Measurements from ENCODE around the gene CFAP77. TPM values are rescaled to one million over a fixed set of nuclear protein-coding genes. Genes with fewer than 3 reads are reported as not detected.

Gene CFAP77
- polyA plus RNA-seq, 1 of the 3 experiments (the other 2 are of a cell fraction) = 1.1 TPM

GRCh38 chr9:132578367-132578932, 168.4 kb downstream of the CFAP77 start:
- WGBS (ENCODE audit: low lambda C conversion rate) = 47% methylated on average over 7 of the region's 7 CpGs
- no peak overlapping the region for H3K9ac ChIP-seq
- CTCF ChIA-PET = interaction anchor here (0.7 to 1.6 kb wide), 2 partner anchors 220 to 221 kb away, joined by 3 to 4 read pairs; no protein-coding TSS in a partner anchor

GRCh38 chr9:132579427-132579798, 169.4 kb downstream of the CFAP77 start:
- peaks cover 67% of the 10 kb centered on the region for H3K27me3 ChIP-seq (ENCODE audit: insufficient read depth)
- H3K4me3 ChIP-seq (ENCODE audit: low read depth in 2 of 2, low read length in 1 of 2) = no peak overlapping the region
- H3K79me2 ChIP-seq (ENCODE audit: insufficient read depth) = no peaks in the 10 kb centered on the region
- no peaks in the 10 kb centered on the region for H3K9me2 ChIP-seq
- no peak overlapping the region for H3K27ac ChIP-seq (ENCODE audit: low read depth in 2 of 2, low read length in 1 of 2)
- H3K4me1 ChIP-seq (ENCODE audit: control insufficient read depth in 1 of 2, insufficient read depth in 2 of 2, low read depth in 1 of 2, low read length in 1 of 2) = peaks cover 3 to 8% of the 10 kb centered on the region in 2 experiments; a peak in 1 of 4 replicates
- TF ChIP-seq USF1 (IDR thresholded peaks at IDR 0.05; ENCODE audit: borderline replicate concordance, low read depth) (no peak), SIN3A (IDR thresholded peaks at IDR 0.05; ENCODE audit: borderline replicate concordance, low read depth, low read length) (no peak), RAD21 (IDR thresholded peaks at IDR 0.05; ENCODE audit: low read length) (no peak), PBX3 (IDR thresholded peaks at IDR 0.05) (no peak), REST (IDR thresholded peaks at IDR 0.05; ENCODE audit: low read depth, low read length) (no peak), FOXM1 (IDR thresholded peaks at IDR 0.05; ENCODE audit: low read depth) (no peak), ZBTB33 (IDR thresholded peaks at IDR 0.05; ENCODE audit: borderline replicate concordance, low read depth) (no peak), TCF12 (IDR thresholded peaks at IDR 0.05) (no peak), FOXJ3 (CRISPR knock-in tag; IDR thresholded peaks at IDR 0.05) (no peak), USF2 (IDR thresholded peaks at IDR 0.05; ENCODE audit: borderline replicate concordance, low read depth, low read length) (no peak), CHD2 (IDR thresholded peaks at IDR 0.05; ENCODE audit: low read length, partially characterized antibody) (no peak), RCOR1 (IDR thresholded peaks at IDR 0.05; ENCODE audit: low read length) (no peak), EZH2phosphoT487 (IDR thresholded peaks at IDR 0.05; ENCODE audit: borderline replicate concordance, low read depth) (no peak), GATA2 (CRISPR knock-in tag; IDR thresholded peaks at IDR 0.05) (no peak)
- H3K9ac ChIP-seq = no peak overlapping the region
- DNase-seq = no peak
- H3K4me2 ChIP-seq = no peak overlapping the region
- H4K20me1 ChIP-seq (ENCODE audit: insufficient read depth) = peaks cover 24% of the 10 kb centered on the region
- no peak overlapping the region for H2AFZ ChIP-seq (ENCODE audit: low read depth)
- ChIA-PET POLR2A (interaction anchor here (1.1 kb wide), 1 partner anchor 13 kb away, joined by 4 read pairs; no protein-coding TSS in a partner anchor), CTCF (interaction anchor here (1.3 kb wide), 1 partner anchor 32 kb away, joined by 3 read pairs; no protein-coding TSS in a partner anchor)
- 66% methylated on average over 15 of the region's 15 CpGs for WGBS (ENCODE audit: low lambda C conversion rate)
- no peaks in the 10 kb centered on the region for H3K36me3 ChIP-seq (replicated peaks in 1 of 2; ENCODE audit: control insufficient read depth in 1 of 2, insufficient read depth in 2 of 2, low read length in 1 of 2)
- no peaks in the 10 kb centered on the region for H3F3A ChIP-seq (replicated peaks; ENCODE audit: insufficient read depth)
- H3K9me3 ChIP-seq = no peaks in the 10 kb centered on the region

More at GRCh38 chr9:132578367-132578932, 168.4 kb downstream of the CFAP77 start:
- no peak for TF ChIP-seq GATA2 (CRISPR knock-in tag; IDR thresholded peaks at IDR 0.05)
- Histone ChIP-seq H3K4me3 (ENCODE audit: low read depth in 2 of 2, low read length in 1 of 2) (no peak overlapping the region), H3K36me3 (replicated peaks in 1 of 2; ENCODE audit: control insufficient read depth in 1 of 2, insufficient read depth in 2 of 2, low read length in 1 of 2) (no peaks in the 10 kb centered on the region), H3K27ac (ENCODE audit: low read depth in 2 of 2, low read length in 1 of 2) (no peak overlapping the region), H3K4me1 (ENCODE audit: control insufficient read depth in 1 of 2, insufficient read depth in 2 of 2, low read depth in 1 of 2, low read length in 1 of 2) (peaks cover 3 to 8% of the 10 kb centered on the region in 2 experiments; a peak in 1 of 4 replicates), H4K20me1 (ENCODE audit: insufficient read depth) (peaks cover 19% of the 10 kb centered on the region), H3F3A (replicated peaks; ENCODE audit: insufficient read depth) (no peaks in the 10 kb centered on the region), H3K9me3 (no peaks in the 10 kb centered on the region), H3K27me3 (ENCODE audit: insufficient read depth) (peaks cover 60% of the 10 kb centered on the region), H3K4me2 (no peak overlapping the region), H3K9me2 (no peaks in the 10 kb centered on the region), H3K79me2 (ENCODE audit: insufficient read depth) (no peaks in the 10 kb centered on the region), H2AFZ (ENCODE audit: low read depth) (no peak overlapping the region)
- DNase-seq = no peak
- POLR2A ChIA-PET = no interaction called here
